BJ (cell line): ENCODE data around the gene FGF3. TPM values are rescaled to one million over a fixed set of nuclear protein-coding genes. Genes with fewer than 3 reads are reported as not detected.
"Not testable (repeated sequence)": the region's sequence is repeated elsewhere in the genome, so short reads cannot be mapped to it uniquely, and the experiment has no call there.

Source experiments
- CTCF ChIA-PET: fragments of 350-600 bp; formaldehyde crosslinking; extraction: SDS; loops from one replicate; lab custom pipeline; 2021; ENCODE audit warnings: antibody characterized with exemption, inconsistent platforms; lab: Yijun Ruan, JAX
- POLR2A ChIA-PET: fragments of 300-600 bp; sonication (Branson Sonifier 250); formaldehyde crosslinking; extraction: SDS; loops from one replicate; lab custom pipeline; 2021; ENCODE audit warnings: antibody characterized with exemption; lab: Charles Lee
- DNase-seq: peaks from one replicate; pipeline ENCODE4 v3.0.0-alpha.2; 2011; ENCODE audit warnings: low read depth
- H3K27me3 ChIP-seq: 2 replicates; pipeline ENCODE4 v1.6.0; 2011; ENCODE audit warnings: low read length; ENCODE audit not compliant: control insufficient read depth, insufficient read depth
- H3K36me3 ChIP-seq: 2 replicates; pipeline ENCODE4 v1.5.1; 2011; ENCODE audit warnings: low read length; ENCODE audit not compliant: control insufficient read depth, insufficient read depth
- H3K4me3 ChIP-seq: 2 replicates; pipeline ENCODE4 v1.5.1; 2011; ENCODE audit warnings: low read depth, mild to moderate bottlenecking, control low read depth, low read length
- CTCF ChIP-seq: IDR thresholded peaks from 2 replicates; pipeline ENCODE4 v1.5.1; 2011; ENCODE audit warnings: low read depth, mild to moderate bottlenecking, control low read depth, inconsistent platforms, low read length, moderate library complexity; ENCODE audit not compliant: insufficient read depth
- polyA plus RNA-seq: library from polyadenylated mRNA; depleted of rRNA; stranded (reverse); fragments of >200 nt; gene quantifications from 2 replicates; pipeline ENCODE4 v1.2.3, GENCODE V29; 2011; rRNA removed

Gene FGF3
- polyA plus RNA-seq, 1 experiment = not detected

- Histone ChIP-seq H3K27me3 (peaks cover 6% of the 10 kb centered on the region; the same call in 1 of the 2 replicates), H3K36me3 (no peaks in the 10 kb centered on the region), H3K4me3 (no peak overlapping the region)
- TF ChIP-seq CTCF = no peak
- ChIA-PET CTCF (no interaction called here), POLR2A (no interaction called here)
- no peak for DNase-seq
Observed at GRCh38 chr11:69765498-69765995, 53.7 kb downstream of the FGF3 start.

GRCh38 chr11:69764918-69765317, 54.3 kb downstream of the FGF3 start:
- H3K36me3 ChIP-seq, H3K27me3 ChIP-seq, DNase-seq, CTCF ChIA-PET, POLR2A ChIA-PET, H3K4me3 ChIP-seq: not testable (repeated sequence)

DNA sequence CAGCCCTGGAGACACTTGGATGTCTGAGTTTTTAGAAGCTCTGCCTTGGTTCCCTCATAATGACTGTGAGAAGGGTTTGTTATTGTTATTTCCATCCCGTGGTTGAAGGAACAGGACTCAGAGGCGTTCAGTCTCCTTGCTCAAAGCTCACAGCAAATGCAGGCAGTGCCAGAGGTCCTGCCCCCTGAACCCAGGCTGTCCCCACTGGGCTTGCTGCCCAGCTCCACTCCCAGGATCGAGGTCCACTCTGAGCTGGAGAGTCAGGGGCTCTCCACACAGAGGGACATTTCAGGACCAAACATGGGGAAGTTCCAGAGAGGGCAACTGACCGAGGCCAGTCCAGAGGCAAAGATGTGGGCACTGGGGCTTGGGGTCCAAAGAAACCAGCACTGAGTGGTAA, 58.9 kb downstream of the FGF3 start:
- ChIA-PET POLR2A (no interaction called here), CTCF (interaction anchor here (1.3 kb wide), 1 partner anchor 18 kb away, joined by 3 read pairs; no protein-coding TSS in a partner anchor)
- Histone ChIP-seq H3K27me3 (peaks cover 4% of the 10 kb centered on the region; the same call in 1 of the 2 replicates), H3K4me3 (no peak overlapping the region), H3K36me3 (no peaks in the 10 kb centered on the region)
- TF ChIP-seq CTCF = no peak
- DNase-seq = no peak

Other genes starting within 250 kb of the FGF3 start
- gene CCND1, start 178.3 kb downstream of the FGF3 start, polyA plus RNA-seq = 186 and 307 TPM in 2 replicates
- 13.7 and 14.5 TPM in 2 replicates for gene LTO1, start 144.1 kb downstream of the FGF3 start, polyA plus RNA-seq
- gene FGF19, start 115.4 kb downstream of the FGF3 start, polyA plus RNA-seq = not detected in 2 replicates
- gene FGF4, start 44.1 kb downstream of the FGF3 start, polyA plus RNA-seq = not detected in 2 replicates